ENCODE results near the gene UBXN10.
A peak's percentile ranks its signal among the peaks of the same experiment; 100 is the strongest.

The UBXN10 gene

GRCh38 chr1:20185834-20186782, at the start of gene UBXN10, which contains the start of gene PLA2G2C:
UBXN10 (plus strand) TSS chr1:20186096; CDS start chr1:20190562, 4,466 bp downstream.
PLA2G2C (minus strand) TSS chr1:20186518; CDS start chr1:20177363, 9,155 bp downstream.
- peak; percentile 61 for DNase-seq

- DNase-seq: no peak
Observed at GRCh38 chr1:20136249-20136648, 49.6 kb upstream of the UBXN10 start.

GRCh38 chr1:20137055-20137454, 48.8 kb upstream of the UBXN10 start:
- no peak for DNase-seq

GRCh38 chr1:20137604-20138003, 48.3 kb upstream of the UBXN10 start:
- DNase-seq: no peak

GRCh38 chr1:20138346-20138745, 47.5 kb upstream of the UBXN10 start:
- no peak for DNase-seq

- DNase-seq: no peak
Observed at GRCh38 chr1:20138961-20139550, 46.8 kb upstream of the UBXN10 start, which contains the start of gene PLA2G2F. PLA2G2F (plus strand) TSS chr1:20139323; CDS start chr1:20139428, 105 bp downstream.

GRCh38 chr1:20139776-20140612, 45.9 kb upstream of the UBXN10 start:
- no peak for DNase-seq

GRCh38 chr1:20141001-20141400, 44.9 kb upstream of the UBXN10 start:
- no peak for DNase-seq

GRCh38 chr1:20141466-20141865, 44.4 kb upstream of the UBXN10 start:
- no peak for DNase-seq

GRCh38 chr1:20142001-20142710, 43.7 kb upstream of the UBXN10 start:
- DNase-seq: no peak

GRCh38 chr1:20143318-20143717, 42.6 kb upstream of the UBXN10 start:
- no peak for DNase-seq

- no peak for DNase-seq
Observed at GRCh38 chr1:20143734-20144565, 41.9 kb upstream of the UBXN10 start.

- no peak for DNase-seq
Observed at GRCh38 chr1:20147846-20148570, 37.9 kb upstream of the UBXN10 start.

GRCh38 chr1:20148571-20149500, 37.1 kb upstream of the UBXN10 start:
- DNase-seq: no peak

- DNase-seq: no peak
Observed at GRCh38 chr1:20149601-20150325, 36.1 kb upstream of the UBXN10 start.

GRCh38 chr1:20150326-20150705, 35.6 kb upstream of the UBXN10 start:
- DNase-seq: no peak

- DNase-seq: no peak
Observed at GRCh38 chr1:20150969-20151368, 34.9 kb upstream of the UBXN10 start.

- DNase-seq: peak; percentile 82
Observed at GRCh38 chr1:20151906-20152598, 33.8 kb upstream of the UBXN10 start.

Data from left hindlimb (tissue), 1 donor.